ENCODE measurements around the gene KLHL11.
"Not testable (repeated sequence)": the region's sequence is repeated elsewhere in the genome, so short reads cannot be mapped to it uniquely, and the experiment has no call there.

KLHL11 gene

GRCh38 chr17:41835800-41836549 lies 29.2 kb downstream of the KLHL11 start, which contains the start of gene NT5C3B:
NT5C3B (minus strand) TSS chr17:41836232; CDS start chr17:41836193, 39 bp downstream.
- Mint-ChIP-seq H3K4me1 (ENCODE audit: low read depth) (peaks cover 20% of the 10 kb centered on the region), H3K27ac (peak within 1 kb of the TSS; percentile 84), H3K9me3 (ENCODE audit: low read depth) (no peaks in the 10 kb centered on the region), H3K36me3 (peaks cover 5% of the 10 kb centered on the region), H3K4me3 (peak within 1 kb of the TSS; percentile 90), H3K27me3 (no peaks in the 10 kb centered on the region)

- peaks cover 5% of the 10 kb centered on the region for H3K36me3 Mint-ChIP-seq
- H3K9me3 Mint-ChIP-seq (ENCODE audit: low read depth): no peaks in the 10 kb centered on the region
- peaks cover 20% of the 10 kb centered on the region for H3K4me1 Mint-ChIP-seq (ENCODE audit: low read depth)
- peak overlapping the region; percentile 90 for H3K4me3 Mint-ChIP-seq
- no peaks in the 10 kb centered on the region for H3K27me3 Mint-ChIP-seq
- H3K27ac Mint-ChIP-seq: peak overlapping the region; percentile 84
These were observed 29.9 kb downstream of the KLHL11 start for GRCh38 chr17:41835214-41835799.

GRCh38 chr17:41829961-41830360 lies 35.3 kb downstream of the KLHL11 start:
- H3K27ac Mint-ChIP-seq; H3K4me3 Mint-ChIP-seq; H3K27me3 Mint-ChIP-seq; H3K4me1 Mint-ChIP-seq (ENCODE audit: low read depth); H3K36me3 Mint-ChIP-seq; H3K9me3 Mint-ChIP-seq (ENCODE audit: low read depth): not testable (repeated sequence)

- H3K36me3 Mint-ChIP-seq: no peaks in the 10 kb centered on the region
- no peaks in the 10 kb centered on the region for H3K9me3 Mint-ChIP-seq (ENCODE audit: low read depth)
- no peaks in the 10 kb centered on the region for H3K4me1 Mint-ChIP-seq (ENCODE audit: low read depth)
- H3K27ac Mint-ChIP-seq: no peak overlapping the region
- no peak overlapping the region for H3K4me3 Mint-ChIP-seq
- H3K27me3 Mint-ChIP-seq: no peaks in the 10 kb centered on the region
These were observed 39.9 kb downstream of the KLHL11 start for GRCh38 chr17:41825175-41825845.

GRCh38 chr17:41824086-41824485 lies 41.1 kb downstream of the KLHL11 start:
- H3K27ac Mint-ChIP-seq: no peak overlapping the region
- H3K9me3 Mint-ChIP-seq (ENCODE audit: low read depth): no peaks in the 10 kb centered on the region
- no peaks in the 10 kb centered on the region for H3K4me1 Mint-ChIP-seq (ENCODE audit: low read depth)
- H3K4me3 Mint-ChIP-seq: no peak overlapping the region
- H3K27me3 Mint-ChIP-seq: no peaks in the 10 kb centered on the region
- H3K36me3 Mint-ChIP-seq: no peaks in the 10 kb centered on the region

- H3K36me3 Mint-ChIP-seq: no peaks in the 10 kb centered on the region
- no peaks in the 10 kb centered on the region for H3K4me1 Mint-ChIP-seq (ENCODE audit: low read depth)
- no peak overlapping the region for H3K27ac Mint-ChIP-seq
- no peak overlapping the region for H3K4me3 Mint-ChIP-seq
- H3K27me3 Mint-ChIP-seq: no peaks in the 10 kb centered on the region
- no peaks in the 10 kb centered on the region for H3K9me3 Mint-ChIP-seq (ENCODE audit: low read depth)
These were observed 41.6 kb downstream of the KLHL11 start for GRCh38 chr17:41823580-41823979.

GRCh38 chr17:41823141-41823524 lies 42.1 kb downstream of the KLHL11 start:
- Mint-ChIP-seq H3K27ac (no peak overlapping the region), H3K4me1 (ENCODE audit: low read depth) (no peaks in the 10 kb centered on the region), H3K4me3 (no peak overlapping the region), H3K36me3 (no peaks in the 10 kb centered on the region), H3K27me3 (no peaks in the 10 kb centered on the region), H3K9me3 (ENCODE audit: low read depth) (no peaks in the 10 kb centered on the region)

GRCh38 chr17:41822216-41823140 lies 42.7 kb downstream of the KLHL11 start:
- no peaks in the 10 kb centered on the region for H3K9me3 Mint-ChIP-seq (ENCODE audit: low read depth)
- H3K4me1 Mint-ChIP-seq (ENCODE audit: low read depth): no peaks in the 10 kb centered on the region
- no peaks in the 10 kb centered on the region for H3K36me3 Mint-ChIP-seq
- H3K4me3 Mint-ChIP-seq: no peak overlapping the region
- no peaks in the 10 kb centered on the region for H3K27me3 Mint-ChIP-seq
- H3K27ac Mint-ChIP-seq: no peak overlapping the region

- H3K4me3 Mint-ChIP-seq: no peak overlapping the region
- no peaks in the 10 kb centered on the region for H3K36me3 Mint-ChIP-seq
- no peak overlapping the region for H3K27ac Mint-ChIP-seq
- H3K27me3 Mint-ChIP-seq: no peaks in the 10 kb centered on the region
- no peaks in the 10 kb centered on the region for H3K9me3 Mint-ChIP-seq (ENCODE audit: low read depth)
- H3K4me1 Mint-ChIP-seq (ENCODE audit: low read depth): no peaks in the 10 kb centered on the region
These were observed 43.4 kb downstream of the KLHL11 start for GRCh38 chr17:41821776-41822175.

- Mint-ChIP-seq H3K27ac (no peak overlapping the region), H3K4me1 (ENCODE audit: low read depth) (peaks cover 2% of the 10 kb centered on the region), H3K4me3 (no peak overlapping the region), H3K27me3 (no peaks in the 10 kb centered on the region), H3K9me3 (ENCODE audit: low read depth) (no peaks in the 10 kb centered on the region), H3K36me3 (no peaks in the 10 kb centered on the region)
These were observed 47.2 kb downstream of the KLHL11 start for GRCh38 chr17:41818024-41818423.

- Mint-ChIP-seq H3K27me3 (no peaks in the 10 kb centered on the region), H3K9me3 (ENCODE audit: low read depth) (no peaks in the 10 kb centered on the region), H3K4me3 (no peak overlapping the region), H3K36me3 (no peaks in the 10 kb centered on the region), H3K4me1 (ENCODE audit: low read depth) (peaks cover 8% of the 10 kb centered on the region), H3K27ac (no peak overlapping the region)
These were observed 48.4 kb downstream of the KLHL11 start for GRCh38 chr17:41816637-41817320.

GRCh38 chr17:41814195-41814594 lies 51.0 kb downstream of the KLHL11 start:
- Mint-ChIP-seq H3K4me3 (no peak overlapping the region), H3K27ac (no peak overlapping the region), H3K9me3 (ENCODE audit: low read depth) (no peaks in the 10 kb centered on the region), H3K4me1 (ENCODE audit: low read depth) (peaks cover 23% of the 10 kb centered on the region), H3K27me3 (no peaks in the 10 kb centered on the region), H3K36me3 (peaks cover 3% of the 10 kb centered on the region)

GRCh38 chr17:41813699-41814124 lies 51.5 kb downstream of the KLHL11 start:
- Mint-ChIP-seq H3K27ac (no peak overlapping the region), H3K9me3 (ENCODE audit: low read depth) (no peaks in the 10 kb centered on the region), H3K36me3 (peaks cover 3% of the 10 kb centered on the region), H3K4me3 (peak overlapping the region; percentile 53), H3K4me1 (ENCODE audit: low read depth) (peaks cover 23% of the 10 kb centered on the region), H3K27me3 (no peaks in the 10 kb centered on the region)

GRCh38 chr17:41813152-41813680 lies 52.0 kb downstream of the KLHL11 start:
- Mint-ChIP-seq H3K36me3 (peaks cover 3% of the 10 kb centered on the region), H3K9me3 (ENCODE audit: low read depth) (no peaks in the 10 kb centered on the region), H3K4me3 (peak overlapping the region; percentile 61), H3K27me3 (no peaks in the 10 kb centered on the region), H3K27ac (no peak overlapping the region), H3K4me1 (ENCODE audit: low read depth) (peaks cover 23% of the 10 kb centered on the region)

All from activated naive CD8-positive, alpha-beta T cell (primary cell).